ENCODE results near the gene VSIG10L.

VSIG10L gene

GRCh38 chr19:51282335-51282734, 59.6 kb downstream of the VSIG10L start:
- Histone ChIP-seq H4K8ac (ENCODE audit: low read depth, low read length) (no peak overlapping the region), H3K4me3 (ENCODE audit: low read depth, low read length) (no peak overlapping the region), H3K4me1 (ENCODE audit: control insufficient read depth in 1 of 2, insufficient read depth in 2 of 2, low read length in 2 of 2) (no peaks in the 10 kb centered on the region), H2AFZ (ENCODE audit: insufficient read depth, low read length, poor library complexity) (no peak overlapping the region), H2AK5ac (ENCODE audit: low read length) (no peak overlapping the region), H2BK12ac (ENCODE audit: low read length) (no peak overlapping the region), H3K27ac (ENCODE audit: low read depth, low read length) (no peak overlapping the region), H3K9me3 (ENCODE audit: insufficient read depth, low read depth, low read length) (peaks cover 6% of the 10 kb centered on the region), H3K4me2 (ENCODE audit: low read length) (no peak overlapping the region), H3K14ac (ENCODE audit: low read length) (no peak overlapping the region), H4K12ac (ENCODE audit: low read depth, low read length) (no peak overlapping the region), H3K9ac (ENCODE audit: low read length) (no peak overlapping the region), H2BK120ac (ENCODE audit: insufficient read depth, low read length, poor library complexity) (no peak overlapping the region), H3K27me3 (ENCODE audit: insufficient read depth, low read length) (no peaks in the 10 kb centered on the region), H3K4ac (ENCODE audit: low read depth, low read length) (no peak overlapping the region), H3K79me2 (ENCODE audit: control insufficient read depth, insufficient read depth, low read length, poor library complexity) (no peaks in the 10 kb centered on the region), H2BK5ac (ENCODE audit: low read depth, low read length, poor library complexity) (no peak overlapping the region), H3K18ac (ENCODE audit: low read length) (no peak overlapping the region), H3K36me3 (ENCODE audit: control insufficient read depth in 1 of 2, insufficient read depth in 2 of 2, low read length in 2 of 2) (no peaks in the 10 kb centered on the region), H4K91ac (ENCODE audit: low read depth, low read length) (no peak overlapping the region), H3K79me1 (ENCODE audit: low read length) (no peaks in the 10 kb centered on the region), H3K23ac (ENCODE audit: low read length) (no peak overlapping the region)
- DNase-seq = no peak
- no CpG with 5 or more reads among the region's 4 CpGs for WGBS (ENCODE audit: extremely low coverage, insufficient coverage, insufficient read length)

Measured in trophoblast cell (in vitro differentiated cells and primary cell).